A549 (cell line): ENCODE data around the gene RHOBTB1.

Source experiments
- BHLHE40 ChIP-seq: IDR thresholded peaks from 2 replicates; pipeline ENCODE4 v1.6.1; 2012; ENCODE audit warnings: low read depth, low read length, inconsistent platforms
- CBX8 ChIP-seq: fragments of 200-600 bp; sonication (generic); IDR thresholded peaks from 2 replicates; pipeline ENCODE4 v1.6.1; 2016
- JUN ChIP-seq, 2 experiments: fragments of >200 bp; sonication (Bioruptor Twin); formaldehyde crosslinking; IDR thresholded peaks; 2 replicates in 1 of 2; 3 replicates in 1 of 2; pipeline ENCODE4 v1.6.1; 2016 to 2017
- JUNB ChIP-seq: fragments of >200 bp; sonication (Bioruptor Twin); formaldehyde crosslinking; IDR thresholded peaks from 2 replicates; pipeline ENCODE4 v1.6.1; 2016
- MAFK ChIP-seq: fragments of 450-650 bp; IDR thresholded peaks from 2 replicates; pipeline ENCODE4 v1.6.1; 2014; ENCODE audit not compliant: partially characterized antibody
- NFE2L2 ChIP-seq: fragments of 150-350 bp; conservative IDR thresholded peaks from 2 replicates; pipeline ENCODE4 v1.6.1; 2014; ENCODE audit warnings: low read length
- TP53 ChIP-seq: fragments of 250-450 bp; sonication (Bioruptor Pico); IDR thresholded peaks from 2 replicates; pipeline ENCODE4 v1.5.0; 2021; ENCODE audit warnings: mild to moderate bottlenecking, moderate library complexity
- ZFP36 ChIP-seq: fragments of 450-650 bp; IDR thresholded peaks from 2 replicates; pipeline ENCODE4 v1.6.1; 2014; ENCODE audit warnings: borderline replicate concordance; ENCODE audit not compliant: partially characterized antibody
- TF ChIP-seq, protein P1 (sequence below): fragments of >200 bp; sonication (Bioruptor Twin); formaldehyde crosslinking; IDR thresholded peaks from 3 replicates; pipeline ENCODE4 v1.5.1; 2016
- TF ChIP-seq, protein P2 (sequence below): IDR thresholded peaks from 2 replicates; pipeline ENCODE4 v1.6.1; 2012
- TF ChIP-seq, protein P3 (sequence below): fragments of 200-600 bp; sonication (generic); IDR thresholded peaks from 2 replicates; pipeline ENCODE4 v1.6.1; 2016; ENCODE audit warnings: antibody characterized with exemption, mild to moderate bottlenecking, moderate library complexity
- TF ChIP-seq, protein P4 (sequence below): fragments of 450-650 bp; IDR thresholded peaks from 2 replicates; pipeline ENCODE4 v1.6.1; 2014; ENCODE audit warnings: antibody characterized with exemption

DNA sequence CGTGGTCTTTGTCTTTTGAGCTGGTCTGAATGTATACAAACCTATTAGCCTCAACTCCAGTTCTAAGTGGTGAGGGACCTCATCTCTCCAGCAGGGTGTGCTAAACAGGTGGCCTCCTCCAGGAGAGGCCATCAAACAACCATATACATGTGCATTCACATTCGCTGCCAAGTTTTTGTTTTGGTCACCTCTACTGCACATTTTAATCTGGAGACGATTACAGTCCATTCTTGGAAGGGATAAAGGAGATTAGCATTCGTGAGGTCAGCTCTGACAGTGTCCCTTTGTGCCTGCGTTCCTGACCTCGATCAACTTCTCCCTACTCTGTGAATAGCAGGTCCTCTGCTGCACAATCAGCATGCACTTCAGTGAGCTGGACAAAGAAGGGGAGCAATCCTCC lies 60.8 kb downstream of the RHOBTB1 start:
- TF ChIP-seq BHLHE40 (no peak), TP53 (CRISPR knock-in tag) (no peak), CBX8 (no peak), NFE2L2 (no peak), ZFP36 (no peak), JUNB (no peak), MAFK (no peak), JUN (IDR thresholded peaks at IDR 0.05) (no peak)
- TF ChIP-seq, protein P1, sequence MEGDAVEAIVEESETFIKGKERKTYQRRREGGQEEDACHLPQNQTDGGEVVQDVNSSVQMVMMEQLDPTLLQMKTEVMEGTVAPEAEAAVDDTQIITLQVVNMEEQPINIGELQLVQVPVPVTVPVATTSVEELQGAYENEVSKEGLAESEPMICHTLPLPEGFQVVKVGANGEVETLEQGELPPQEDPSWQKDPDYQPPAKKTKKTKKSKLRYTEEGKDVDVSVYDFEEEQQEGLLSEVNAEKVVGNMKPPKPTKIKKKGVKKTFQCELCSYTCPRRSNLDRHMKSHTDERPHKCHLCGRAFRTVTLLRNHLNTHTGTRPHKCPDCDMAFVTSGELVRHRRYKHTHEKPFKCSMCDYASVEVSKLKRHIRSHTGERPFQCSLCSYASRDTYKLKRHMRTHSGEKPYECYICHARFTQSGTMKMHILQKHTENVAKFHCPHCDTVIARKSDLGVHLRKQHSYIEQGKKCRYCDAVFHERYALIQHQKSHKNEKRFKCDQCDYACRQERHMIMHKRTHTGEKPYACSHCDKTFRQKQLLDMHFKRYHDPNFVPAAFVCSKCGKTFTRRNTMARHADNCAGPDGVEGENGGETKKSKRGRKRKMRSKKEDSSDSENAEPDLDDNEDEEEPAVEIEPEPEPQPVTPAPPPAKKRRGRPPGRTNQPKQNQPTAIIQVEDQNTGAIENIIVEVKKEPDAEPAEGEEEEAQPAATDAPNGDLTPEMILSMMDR = peak; percentile 47
- TF ChIP-seq, protein P2, sequence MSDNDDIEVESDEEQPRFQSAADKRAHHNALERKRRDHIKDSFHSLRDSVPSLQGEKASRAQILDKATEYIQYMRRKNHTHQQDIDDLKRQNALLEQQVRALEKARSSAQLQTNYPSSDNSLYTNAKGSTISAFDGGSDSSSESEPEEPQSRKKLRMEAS = no peak
- TF ChIP-seq, protein P3, sequence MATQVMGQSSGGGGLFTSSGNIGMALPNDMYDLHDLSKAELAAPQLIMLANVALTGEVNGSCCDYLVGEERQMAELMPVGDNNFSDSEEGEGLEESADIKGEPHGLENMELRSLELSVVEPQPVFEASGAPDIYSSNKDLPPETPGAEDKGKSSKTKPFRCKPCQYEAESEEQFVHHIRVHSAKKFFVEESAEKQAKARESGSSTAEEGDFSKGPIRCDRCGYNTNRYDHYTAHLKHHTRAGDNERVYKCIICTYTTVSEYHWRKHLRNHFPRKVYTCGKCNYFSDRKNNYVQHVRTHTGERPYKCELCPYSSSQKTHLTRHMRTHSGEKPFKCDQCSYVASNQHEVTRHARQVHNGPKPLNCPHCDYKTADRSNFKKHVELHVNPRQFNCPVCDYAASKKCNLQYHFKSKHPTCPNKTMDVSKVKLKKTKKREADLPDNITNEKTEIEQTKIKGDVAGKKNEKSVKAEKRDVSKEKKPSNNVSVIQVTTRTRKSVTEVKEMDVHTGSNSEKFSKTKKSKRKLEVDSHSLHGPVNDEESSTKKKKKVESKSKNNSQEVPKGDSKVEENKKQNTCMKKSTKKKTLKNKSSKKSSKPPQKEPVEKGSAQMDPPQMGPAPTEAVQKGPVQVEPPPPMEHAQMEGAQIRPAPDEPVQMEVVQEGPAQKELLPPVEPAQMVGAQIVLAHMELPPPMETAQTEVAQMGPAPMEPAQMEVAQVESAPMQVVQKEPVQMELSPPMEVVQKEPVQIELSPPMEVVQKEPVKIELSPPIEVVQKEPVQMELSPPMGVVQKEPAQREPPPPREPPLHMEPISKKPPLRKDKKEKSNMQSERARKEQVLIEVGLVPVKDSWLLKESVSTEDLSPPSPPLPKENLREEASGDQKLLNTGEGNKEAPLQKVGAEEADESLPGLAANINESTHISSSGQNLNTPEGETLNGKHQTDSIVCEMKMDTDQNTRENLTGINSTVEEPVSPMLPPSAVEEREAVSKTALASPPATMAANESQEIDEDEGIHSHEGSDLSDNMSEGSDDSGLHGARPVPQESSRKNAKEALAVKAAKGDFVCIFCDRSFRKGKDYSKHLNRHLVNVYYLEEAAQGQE = no peak
- TF ChIP-seq, protein P4, sequence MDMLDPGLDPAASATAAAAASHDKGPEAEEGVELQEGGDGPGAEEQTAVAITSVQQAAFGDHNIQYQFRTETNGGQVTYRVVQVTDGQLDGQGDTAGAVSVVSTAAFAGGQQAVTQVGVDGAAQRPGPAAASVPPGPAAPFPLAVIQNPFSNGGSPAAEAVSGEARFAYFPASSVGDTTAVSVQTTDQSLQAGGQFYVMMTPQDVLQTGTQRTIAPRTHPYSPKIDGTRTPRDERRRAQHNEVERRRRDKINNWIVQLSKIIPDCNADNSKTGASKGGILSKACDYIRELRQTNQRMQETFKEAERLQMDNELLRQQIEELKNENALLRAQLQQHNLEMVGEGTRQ = no peak
